Femur (tissue), 1 donor: Measurements from ENCODE around the gene FLYWCH1.

Experiments
- DNase-seq: peaks from one replicate; pipeline ENCODE4 v3.0.0-alpha.2; 2017

Gene FLYWCH1, protein sequence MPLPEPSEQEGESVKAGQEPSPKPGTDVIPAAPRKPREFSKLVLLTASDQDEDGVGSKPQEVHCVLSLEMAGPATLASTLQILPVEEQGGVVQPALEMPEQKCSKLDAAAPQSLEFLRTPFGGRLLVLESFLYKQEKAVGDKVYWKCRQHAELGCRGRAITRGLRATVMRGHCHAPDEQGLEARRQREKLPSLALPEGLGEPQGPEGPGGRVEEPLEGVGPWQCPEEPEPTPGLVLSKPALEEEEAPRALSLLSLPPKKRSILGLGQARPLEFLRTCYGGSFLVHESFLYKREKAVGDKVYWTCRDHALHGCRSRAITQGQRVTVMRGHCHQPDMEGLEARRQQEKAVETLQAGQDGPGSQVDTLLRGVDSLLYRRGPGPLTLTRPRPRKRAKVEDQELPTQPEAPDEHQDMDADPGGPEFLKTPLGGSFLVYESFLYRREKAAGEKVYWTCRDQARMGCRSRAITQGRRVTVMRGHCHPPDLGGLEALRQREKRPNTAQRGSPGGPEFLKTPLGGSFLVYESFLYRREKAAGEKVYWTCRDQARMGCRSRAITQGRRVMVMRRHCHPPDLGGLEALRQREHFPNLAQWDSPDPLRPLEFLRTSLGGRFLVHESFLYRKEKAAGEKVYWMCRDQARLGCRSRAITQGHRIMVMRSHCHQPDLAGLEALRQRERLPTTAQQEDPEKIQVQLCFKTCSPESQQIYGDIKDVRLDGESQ

DNA sequence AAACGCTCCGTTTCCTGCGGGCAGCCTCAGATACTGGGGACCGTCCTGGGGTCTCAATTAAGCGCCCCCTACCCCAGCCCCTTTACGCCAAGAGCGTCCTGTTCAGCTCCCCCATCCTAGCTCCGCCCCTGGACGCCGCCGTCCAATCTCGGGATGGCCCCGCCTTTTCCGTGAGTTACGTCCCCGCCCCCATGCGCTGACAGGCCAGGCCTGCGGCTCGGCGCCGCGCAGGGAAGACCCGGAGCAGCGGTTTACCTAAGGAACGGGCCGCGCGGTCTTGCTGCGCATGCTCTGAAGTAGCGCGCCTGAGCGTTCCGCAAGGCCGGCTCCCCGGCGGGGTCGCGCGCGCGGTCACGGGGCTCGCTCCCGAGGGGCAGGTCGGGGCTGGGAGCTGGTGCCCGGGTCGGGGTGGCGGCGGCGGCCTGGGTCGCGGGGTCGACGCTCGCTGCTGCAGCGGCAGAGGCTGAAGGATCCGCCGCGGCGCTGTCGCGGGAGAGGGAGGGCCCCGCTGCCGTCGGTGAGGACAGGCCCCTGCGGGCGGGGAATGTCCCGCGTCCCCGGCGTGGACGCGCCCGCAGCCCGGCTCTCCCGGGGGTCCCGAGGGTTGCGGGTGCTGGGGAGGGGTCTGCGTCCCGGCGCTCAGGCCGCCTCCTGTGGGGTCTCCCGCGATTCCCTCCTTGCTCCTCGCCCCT, at the start of gene FLYWCH1:
FLYWCH1 (plus strand) TSS at position 294 of the 692 bp plus-strand sequence. CDS start 17,755 bp downstream, outside the sequence.
- peak; percentile 98 for DNase-seq

DNA sequence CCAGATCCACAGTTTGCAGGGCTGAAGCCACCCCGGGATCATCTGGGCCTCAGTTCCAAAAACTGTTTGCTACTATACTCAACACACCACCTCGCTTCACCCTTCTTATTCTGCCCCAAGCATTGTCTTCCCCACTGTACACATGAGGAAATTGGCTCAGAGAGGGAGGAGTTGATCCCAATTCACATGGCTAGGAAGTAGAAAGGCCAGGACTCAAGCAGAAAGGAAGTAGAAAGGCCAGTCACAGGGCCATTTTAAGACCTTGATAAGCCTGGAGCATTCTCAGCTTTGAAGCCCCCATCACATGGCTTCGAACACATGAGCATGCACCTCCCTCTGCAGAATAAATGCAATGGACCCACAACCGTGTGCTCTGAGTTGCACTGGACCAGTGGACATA, 46.1 kb upstream of the FLYWCH1 start:
- DNase-seq: no peak

DNA sequence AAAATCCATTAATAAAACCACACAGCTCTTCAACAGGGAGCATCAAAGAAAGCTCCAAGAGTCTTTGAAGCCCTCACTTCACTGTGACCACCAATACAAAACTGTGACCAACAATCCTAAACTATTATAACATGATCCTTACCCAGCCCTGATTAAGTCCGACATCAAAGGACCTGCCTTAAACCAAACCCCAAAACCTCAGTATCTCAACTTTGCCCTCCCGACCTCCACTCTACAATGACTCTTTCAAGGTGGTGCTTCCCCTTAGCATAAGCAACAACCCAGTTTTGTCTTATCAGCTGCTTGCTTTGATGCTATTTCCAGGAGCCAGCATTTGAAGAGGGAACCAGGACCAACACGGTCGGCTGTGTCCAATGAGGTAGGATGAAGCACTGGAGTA, 45.3 kb upstream of the FLYWCH1 start:
- no peak for DNase-seq

DNA sequence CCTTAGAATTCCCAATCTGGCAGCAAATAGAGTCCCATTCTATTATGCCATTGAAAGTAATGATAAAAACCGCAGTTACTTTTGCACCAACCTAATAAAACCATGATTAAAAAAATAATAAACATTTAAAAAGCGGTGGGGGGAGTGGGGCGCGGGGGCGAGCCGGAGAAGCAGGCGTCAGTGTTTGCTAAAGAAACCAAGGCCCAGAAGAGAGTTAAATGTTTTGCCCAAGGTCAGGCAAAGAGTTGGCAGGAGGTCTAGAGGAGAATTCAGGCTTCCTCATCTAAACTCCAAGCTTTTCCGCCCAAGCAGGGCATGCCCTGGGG, 44.1 kb upstream of the FLYWCH1 start:
- DNase-seq: no peak

DNA sequence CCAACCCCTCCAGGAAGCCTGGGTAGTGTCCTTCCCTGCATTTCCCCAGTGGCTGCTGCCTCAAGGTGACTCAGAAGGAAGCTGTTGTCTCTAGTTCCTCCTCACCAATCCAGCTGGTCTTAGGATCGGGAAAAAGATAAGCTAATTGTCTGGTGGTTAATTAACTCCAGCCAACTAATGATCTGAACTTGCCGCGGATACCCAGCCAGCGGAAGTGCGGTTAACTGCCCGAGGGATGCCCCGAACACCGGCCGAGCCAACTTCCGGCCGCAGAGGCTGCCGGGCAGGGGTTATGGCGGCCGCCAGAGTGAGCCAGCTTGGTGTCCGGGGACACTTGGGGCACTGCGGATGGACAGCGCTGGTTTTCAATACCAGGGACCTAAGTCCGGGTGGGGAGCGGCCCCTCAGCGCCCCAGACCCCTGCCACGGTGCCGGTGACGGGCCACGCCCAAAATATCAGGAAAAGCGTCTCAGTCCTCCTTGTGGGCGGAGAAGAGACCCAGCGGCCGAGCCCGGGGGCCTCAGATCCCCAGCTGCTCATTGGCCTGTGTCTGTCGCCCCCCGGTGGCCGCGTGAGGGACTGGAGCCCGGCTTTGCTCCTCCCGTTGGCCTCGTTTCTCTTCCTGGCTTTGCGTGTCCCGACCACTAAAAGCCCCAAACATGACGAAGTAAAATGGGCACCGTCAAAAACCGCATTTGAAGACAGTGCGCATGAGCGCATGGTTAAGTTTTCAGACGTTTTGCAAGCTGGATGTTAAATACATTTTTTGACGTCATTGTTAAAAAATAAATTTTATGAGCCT, 43.5 kb upstream of the FLYWCH1 start:
- peak; percentile 96 for DNase-seq

DNA sequence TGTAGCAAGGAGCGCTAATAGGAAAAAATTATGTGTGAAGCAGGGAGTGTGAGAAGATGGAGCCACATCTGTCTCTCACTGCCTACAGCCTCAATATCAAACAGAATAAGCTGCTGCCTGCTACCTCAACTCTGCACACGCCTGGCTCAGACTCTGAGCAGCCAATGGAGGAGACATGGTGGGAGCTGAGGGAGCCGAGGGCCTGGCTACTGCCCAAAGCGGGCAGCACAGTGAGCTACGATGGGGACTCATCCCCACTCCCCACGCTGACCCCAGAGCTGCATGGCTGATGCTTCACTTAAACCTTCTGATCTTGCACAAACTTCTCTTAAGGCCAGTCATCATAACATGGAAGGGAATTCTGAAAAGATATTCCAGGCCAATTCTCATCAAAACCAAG, 39.8 kb upstream of the FLYWCH1 start:
- no peak for DNase-seq

DNA sequence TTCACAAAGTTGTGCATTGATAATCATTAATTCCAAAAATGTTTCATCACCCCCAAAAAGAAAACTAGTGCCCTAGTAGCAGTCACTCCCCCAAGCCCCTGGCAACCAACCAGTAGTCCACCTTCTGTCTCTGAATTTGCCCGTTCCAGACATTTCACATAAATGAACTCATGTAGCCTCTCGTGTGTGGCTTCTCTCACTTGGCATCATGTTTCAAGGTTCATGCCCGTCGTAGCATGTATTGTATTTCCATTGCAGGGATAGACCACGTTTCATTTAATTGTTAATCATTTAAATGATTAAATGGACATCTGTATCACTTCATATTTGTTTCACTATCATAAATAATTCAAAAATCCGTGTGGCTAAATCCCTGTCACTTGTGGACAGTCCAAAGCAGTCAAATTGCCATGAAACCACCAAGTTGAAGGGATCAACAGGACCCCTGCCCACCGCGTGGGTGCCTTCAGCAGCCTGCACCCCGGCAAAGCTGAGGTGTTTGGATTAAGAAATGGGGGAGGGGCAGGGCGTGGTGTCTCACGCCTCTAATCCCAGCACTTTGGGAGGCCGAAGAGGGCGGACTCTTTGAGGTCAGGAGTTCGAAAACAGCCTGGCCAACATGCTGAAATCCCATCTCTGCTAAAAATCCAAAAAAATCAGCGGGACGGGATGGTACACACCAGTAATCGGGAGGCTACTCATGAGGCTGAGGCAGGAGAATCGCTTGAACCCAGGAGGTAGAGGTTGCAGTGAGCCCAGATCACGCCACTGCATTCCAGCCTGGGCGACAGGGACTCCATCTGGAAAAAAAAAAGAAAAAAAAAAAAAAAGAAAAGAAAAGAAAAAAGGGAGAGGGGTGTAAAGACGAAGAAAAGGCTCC, 37.5 kb upstream of the FLYWCH1 start:
- no peak for DNase-seq

DNA sequence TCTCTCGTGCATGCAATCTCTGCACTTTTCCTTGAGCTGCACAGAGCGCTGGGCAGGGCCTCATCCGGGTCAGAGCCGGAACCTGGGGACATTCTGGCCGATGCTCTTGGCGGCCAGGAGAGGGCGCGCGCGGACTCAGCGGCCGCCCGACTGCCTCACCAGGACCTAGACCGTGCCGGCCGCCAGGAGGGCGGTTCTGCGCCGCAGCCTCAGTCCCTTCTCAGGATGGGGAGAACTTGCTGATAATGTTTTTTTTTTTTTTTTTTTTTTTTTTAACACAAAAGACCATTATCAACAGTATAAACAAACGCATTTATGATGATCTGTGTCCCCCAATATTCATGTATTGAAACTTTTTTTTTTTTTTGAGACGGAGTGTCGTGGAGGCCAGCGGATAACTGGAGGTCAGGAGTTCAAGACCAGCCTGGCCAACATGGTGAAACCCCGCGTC, 36.8 kb upstream of the FLYWCH1 start:
- DNase-seq: peak; percentile 85

DNA sequence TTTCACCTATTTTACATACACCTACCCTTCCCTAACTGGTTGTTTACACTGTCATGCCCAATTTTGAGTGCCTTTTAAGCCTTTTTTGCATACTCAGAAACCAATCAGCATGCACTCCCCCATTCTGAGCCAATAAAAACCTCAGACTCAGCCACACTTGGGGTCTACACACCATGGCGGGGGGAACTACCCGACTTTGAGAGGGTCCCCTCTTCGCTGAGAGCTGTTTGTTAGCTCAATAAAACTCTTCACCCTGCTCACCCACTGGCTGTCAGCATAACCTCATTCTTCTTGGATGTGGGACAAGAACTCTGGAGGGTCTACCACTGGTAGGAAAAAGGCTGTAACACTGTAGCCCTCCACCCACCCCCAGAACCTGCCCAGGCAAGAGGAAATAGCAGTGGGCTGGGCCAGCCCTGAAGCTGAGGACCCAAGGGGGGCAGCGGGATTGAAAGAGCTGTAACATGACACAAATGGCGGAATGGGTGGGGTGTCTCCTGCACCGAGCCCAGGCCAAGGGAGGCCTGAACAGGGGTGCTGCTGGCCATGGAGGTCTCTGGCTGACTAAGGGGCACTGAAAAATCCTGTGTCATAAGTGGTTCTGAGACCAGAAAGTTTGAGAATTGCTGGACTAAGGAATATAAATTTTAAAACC, 31.8 kb upstream of the FLYWCH1 start:
- DNase-seq: no peak

DNA sequence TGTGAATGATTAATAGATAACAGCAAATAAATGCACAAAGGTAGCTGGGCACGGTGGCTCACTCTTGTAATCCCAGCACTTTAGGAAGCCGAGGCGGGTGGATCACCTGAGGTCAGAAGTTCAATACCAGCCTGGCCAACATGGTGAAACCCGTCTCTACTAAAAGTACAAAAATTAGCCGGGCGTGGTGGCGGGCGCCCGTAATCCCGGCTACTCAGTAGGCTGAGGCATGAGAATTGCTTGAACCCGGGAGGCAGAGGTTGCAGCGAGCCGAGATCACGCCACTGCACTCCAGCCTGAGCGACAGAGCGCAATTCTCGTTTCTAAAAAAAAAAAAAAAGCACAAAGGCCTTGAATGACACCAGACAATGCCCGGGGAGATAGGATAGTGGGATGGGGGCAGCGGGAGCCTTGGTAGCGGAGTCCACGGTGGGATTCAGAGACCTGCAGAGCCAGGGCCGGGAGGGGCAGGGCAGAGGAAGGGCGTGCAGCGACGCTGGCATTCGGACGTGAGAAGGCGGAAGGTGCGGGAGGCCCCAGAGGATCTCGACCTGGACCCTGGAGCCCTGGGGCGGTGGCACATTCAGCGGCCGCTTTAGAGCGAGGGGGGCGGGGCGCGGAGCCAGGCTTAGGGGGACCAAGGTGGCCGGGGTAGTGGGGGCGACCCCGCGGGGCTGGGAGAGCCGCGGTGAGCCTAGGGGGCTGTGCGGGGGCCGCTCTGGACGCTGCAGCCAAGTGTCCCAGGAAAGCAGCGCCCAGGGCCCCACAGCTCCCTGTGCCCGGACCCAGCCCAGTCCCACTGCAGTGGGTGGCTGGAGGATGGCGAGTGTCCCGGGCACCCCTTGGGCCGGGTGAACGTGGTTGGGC, 29.7 kb upstream of the FLYWCH1 start:
- DNase-seq: peak; percentile 62

DNA sequence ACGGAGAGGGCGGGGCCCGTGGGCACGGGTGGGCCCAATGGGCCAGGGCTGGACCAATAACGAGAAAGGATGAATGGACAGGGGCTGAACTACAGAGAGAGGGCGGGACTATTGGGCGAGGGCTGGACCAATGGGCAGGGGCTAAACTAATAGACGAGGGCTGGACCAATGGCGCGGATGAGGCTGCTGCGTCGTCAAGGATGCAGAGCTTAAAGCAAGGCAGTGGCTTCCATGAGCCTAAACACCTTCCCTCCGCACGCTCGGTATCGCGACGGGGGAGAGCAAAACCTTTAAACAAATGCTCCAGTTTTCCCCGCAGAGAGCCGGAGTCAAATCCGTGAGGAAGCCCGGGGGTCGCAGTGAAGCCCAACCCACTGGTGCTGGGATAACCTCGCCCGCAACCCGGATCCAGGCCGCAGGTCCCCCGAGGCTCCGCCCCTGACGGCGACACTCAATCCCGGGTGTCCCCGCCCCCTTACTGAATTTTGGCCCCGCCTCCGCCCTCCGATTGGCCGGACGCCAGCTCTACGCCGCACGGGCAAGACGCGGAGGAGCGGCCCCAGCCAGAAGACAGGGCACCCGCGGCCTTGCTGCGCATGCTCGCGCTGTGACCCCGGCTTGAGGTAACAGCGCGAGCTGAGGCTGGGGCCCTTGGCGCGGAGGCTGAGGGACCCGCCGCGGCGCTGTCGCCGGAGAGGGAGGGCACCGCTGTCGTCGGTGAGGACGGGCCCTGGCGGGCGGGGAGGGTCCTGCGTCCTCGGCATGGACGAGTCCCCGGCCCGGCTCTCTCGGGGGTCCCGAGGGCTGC, 28.9 kb upstream of the FLYWCH1 start, which contains the start of gene FLYWCH2:
FLYWCH2 (plus strand) TSS at position 566 of the 808 bp plus-strand sequence. CDS start 13,235 bp downstream, outside the sequence.
- DNase-seq: peak; percentile 99

DNA sequence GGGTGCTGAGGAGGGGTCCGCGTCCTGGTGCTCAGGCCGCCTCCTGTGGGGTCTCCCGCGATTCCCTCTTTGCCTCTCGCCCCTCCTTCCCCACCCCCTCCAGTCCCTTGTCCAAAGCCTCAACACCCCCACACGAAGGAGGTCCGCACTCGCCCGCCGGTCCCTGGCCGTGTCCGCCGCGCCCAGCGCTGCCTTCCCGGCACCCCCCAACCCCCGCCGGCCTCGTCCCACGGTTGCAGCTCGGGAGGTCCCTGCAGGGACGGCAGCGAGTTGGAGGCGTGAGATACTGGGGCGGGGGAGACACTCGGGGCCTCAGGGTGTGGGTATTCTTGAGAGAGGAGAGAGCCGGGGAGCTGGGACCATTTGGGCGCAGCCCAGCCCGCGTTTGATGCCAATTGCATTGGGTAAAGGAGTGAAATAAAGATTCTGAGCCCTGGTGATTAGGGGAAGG, 28.2 kb upstream of the FLYWCH1 start:
- DNase-seq: peak; percentile 54

DNA sequence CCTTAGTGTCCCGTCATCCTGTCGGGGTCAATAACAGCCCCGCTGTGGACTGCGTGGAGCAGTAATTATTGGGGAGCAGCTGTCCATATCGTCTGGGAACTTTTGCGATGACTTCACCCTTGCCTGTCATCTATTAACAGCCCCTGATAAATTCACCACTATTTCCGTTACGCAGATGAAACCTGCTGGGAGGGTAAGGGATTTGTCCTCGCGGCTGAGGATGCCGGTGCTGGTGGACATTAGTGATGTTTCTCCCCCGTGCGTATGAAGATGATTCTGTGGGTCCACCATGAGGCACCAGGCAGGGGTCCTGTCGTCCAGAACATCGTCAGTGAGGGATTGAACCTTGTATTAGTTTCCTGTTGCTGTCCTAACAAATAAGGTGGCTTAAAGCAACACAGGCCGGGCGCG, 27.7 kb upstream of the FLYWCH1 start:
- DNase-seq: no peak

DNA sequence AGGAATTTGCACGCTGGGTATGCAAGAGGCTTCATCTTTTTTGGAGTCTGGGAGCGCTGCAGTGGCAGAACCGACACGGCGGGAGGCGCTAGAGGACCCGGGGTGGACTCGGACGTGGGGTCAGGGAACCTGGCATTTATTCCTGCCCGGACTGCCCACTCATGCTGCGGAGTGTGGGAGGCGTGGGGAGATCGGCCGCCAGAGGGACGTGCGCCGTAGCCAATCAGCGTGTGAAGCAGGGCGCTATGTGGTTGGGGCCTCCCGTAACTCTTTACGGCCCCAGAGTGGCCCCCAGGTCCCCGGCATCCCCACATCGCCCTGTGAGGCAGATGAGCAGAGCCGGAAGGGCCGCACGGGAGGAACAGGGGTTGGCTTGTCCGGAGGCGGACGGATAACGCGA, 17.5 kb upstream of the FLYWCH1 start:
- no peak for DNase-seq

DNA sequence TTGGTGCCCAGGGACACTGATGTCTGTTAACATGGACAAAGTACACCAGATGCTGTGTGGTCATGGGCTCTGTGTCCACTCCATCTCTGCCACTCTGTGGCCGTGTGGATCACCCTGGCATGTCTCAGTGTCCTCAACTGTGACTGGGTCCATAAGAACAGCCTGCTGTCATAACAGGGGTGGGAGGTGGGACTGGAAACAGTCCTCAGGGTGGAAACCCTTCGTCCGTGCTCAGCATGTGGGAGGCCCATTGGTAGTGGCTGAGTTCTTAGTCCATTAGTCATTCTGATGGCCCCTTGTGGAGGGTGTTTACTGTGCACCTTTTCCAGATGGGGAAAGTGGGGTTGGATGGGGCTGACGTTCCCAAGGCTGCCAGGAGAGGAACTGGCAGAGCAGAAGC, 15.9 kb upstream of the FLYWCH1 start:
- no peak for DNase-seq

DNA sequence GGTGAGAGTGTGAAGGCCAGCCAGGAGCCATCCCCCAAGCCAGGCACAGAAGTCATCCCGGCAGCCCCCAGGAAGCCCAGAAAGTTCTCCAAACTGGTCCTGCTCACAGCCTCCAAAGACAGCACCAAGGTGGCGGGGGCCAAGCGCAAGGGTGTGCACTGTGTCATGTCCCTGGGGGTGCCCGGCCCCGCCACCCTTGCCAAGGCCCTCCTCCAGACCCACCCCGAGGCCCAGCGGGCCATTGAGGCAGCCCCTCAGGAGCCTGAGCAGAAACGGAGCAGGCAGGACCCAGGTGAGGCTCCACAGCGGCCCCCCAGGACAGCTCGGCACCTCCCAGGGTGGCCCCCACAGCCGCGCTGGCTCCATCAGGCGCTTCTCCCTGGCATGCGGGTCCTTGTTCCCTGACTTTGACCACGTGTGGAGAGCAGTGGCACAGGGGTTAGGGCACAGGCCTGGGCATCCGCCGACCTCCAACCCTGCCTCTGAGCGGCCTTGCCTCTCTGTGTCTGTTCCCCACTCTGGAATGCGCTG, 15.2 kb upstream of the FLYWCH1 start:
- DNase-seq: no peak

DNA sequence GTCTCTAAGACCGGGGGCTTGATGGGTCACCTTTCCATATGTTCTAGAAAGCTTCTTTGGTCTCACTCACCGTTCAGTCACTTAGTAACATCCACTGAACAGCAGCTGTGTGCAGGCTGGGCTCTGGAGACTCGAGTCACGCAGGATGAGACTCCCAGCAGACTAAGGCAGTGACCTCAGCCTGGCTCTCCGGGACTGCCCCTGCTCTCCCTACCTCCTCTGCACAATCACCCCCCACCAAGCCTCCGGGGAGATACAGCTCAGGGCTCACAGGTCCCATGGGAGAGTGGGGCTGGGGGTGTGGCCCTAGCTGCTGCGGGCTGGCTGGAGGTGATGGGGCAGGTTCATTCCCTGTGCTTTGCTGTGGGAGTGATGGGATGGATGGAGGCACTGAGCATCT, 14.6 kb upstream of the FLYWCH1 start:
- no peak for DNase-seq

DNA sequence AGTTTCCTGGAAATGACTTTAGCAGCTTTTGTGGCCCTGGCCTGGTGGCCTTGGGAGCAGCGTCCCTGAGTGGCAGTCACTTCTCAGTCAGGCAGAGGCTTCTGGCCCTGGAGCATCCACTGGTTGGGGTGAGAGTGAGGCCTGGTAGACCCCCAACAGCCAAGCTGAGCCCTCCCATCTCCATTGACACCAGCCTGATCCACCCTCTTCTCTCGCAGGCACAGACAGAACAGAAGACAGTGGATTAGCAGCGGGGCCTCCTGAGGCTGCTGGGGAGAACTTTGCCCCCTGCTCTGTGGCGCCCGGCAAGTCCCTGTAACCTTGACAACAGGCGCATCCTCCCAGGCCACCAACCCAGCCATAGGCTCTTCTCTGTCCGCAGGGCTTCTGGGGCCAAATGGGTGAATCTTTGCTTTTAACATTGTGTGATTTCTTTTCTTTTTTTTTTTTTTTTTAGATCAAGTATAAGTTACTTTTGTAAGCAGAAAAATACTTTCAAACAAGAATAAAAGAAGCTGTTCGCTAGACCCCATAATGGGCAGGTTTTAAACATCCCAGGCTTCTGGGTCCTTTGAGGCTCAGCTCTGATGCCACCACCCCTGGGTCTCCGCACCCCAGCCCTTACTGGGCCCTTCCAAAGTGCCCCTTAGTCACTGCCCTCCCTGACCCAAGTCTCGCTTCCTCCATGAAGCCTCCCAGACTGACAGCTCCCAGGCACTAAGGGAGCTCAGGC, 12.7 kb upstream of the FLYWCH1 start:
- no peak for DNase-seq
